Heart left ventricle (tissue), 13 donors: ENCODE results near the gene ARL8A.

Experiments used
- CTCF ChIP-seq, 12 donors: fragments of 200-600 bp; sonication (generic) in 4 of 12; IDR thresholded peaks; one replicate each; pipeline versions ENCODE4 v1.5.0 to v1.8.0; 2018 to 2022; ENCODE audit warnings: antibody characterized with exemption in 12 of 12, mild to moderate bottlenecking in 5 of 12
- POLR2A ChIP-seq, 2 donors: fragments of 450-650 bp; IDR thresholded peaks; one replicate each; pipeline ENCODE4 v1.6.1; 2017; ENCODE audit warnings: antibody characterized with exemption in 2 of 2, mild to moderate bottlenecking in 2 of 2, moderate library complexity in 2 of 2
- donor health status: ischemic (EF 13 %, LVEDD 7.1; RV severe dilation, severe dysfunction).
- donor health status: DM: no; HTN: yes; CAD: no.
- donor health status: DM: no; HTN: no; CAD: no.
- donor health status: ischemic (EF 25% LVEDD 6.9; RV normal size, moderate dysfunction).
- donor health status: ischemic (EF 25% LVEDD 5.7; RV mildly dilated, moderate dysfunction).
- donor health status: ischemic (EF 35%, LVEDD 5.7; RV mildly dilated, moderate dysfunction).
- donor health status: nonischemic (EF 11% LVEDD 7.7; RV severe dilation, severe dysfunction).
- donor health status: DM: yes; HTN: yes; CAD: no.
- donor health status: PGD.
- donor health status: ischemic (EF 29% LVEDD 5.4; RV normal size, mild dysfunction).
- donor health status: nonischemic (EF 23%, LVEDD 6.1; RV moderate dilation, normal function).

DNA sequence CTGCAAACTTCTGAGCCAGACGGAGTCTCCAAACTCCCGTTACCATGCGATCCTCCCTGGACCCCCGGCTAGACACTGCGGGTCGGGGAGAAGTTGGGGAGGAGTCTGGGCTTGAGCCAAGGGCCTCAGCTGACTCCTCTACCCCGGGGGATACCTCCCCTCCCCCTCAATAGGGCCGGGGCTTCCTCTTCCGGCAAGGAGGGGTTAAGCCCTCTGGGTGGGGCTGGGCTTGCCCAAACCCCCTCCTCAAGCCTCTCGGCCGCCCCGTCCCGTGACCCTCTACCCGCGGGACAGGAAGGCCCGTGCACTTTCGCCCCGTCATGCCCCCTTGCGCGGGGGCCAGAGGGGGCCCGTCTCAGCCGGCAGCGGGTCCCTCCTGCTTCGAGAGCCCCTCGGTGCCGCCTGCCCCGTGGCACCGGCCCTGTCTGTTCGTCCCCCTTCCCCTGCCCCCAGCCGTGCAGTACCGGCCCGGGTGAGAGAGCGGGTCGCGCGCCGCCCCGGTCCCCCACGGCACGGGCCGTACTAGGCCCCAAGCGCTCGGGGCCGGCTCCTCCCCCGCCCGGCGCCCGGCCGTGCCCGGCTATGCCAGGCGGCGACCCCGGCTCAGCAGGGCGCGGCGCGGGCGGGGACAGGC, 652 bp downstream of the ARL8A start:
- TF ChIP-seq CTCF (IDR thresholded peaks at IDR 0.05) (no peak), POLR2A (IDR thresholded peaks at IDR 0.05) (no peak)
